Chondrocyte (in vitro differentiated cells): ENCODE measurements around the gene MC5R. TPM values are rescaled to one million over a fixed set of nuclear protein-coding genes. Genes with fewer than 3 reads are reported as not detected.

Source experiments
- DNase-seq: peaks from one replicate; pipeline ENCODE4 v3.0.0; 2021; ENCODE audit warnings: mixed read lengths, low spot score
- H3K27ac Mint-ChIP-seq: one replicate; pipeline ENCODE4 v1.8.0; 2021; ENCODE audit warnings: mild to moderate bottlenecking, moderate library complexity, mixed read lengths; ENCODE audit not compliant: unreplicated experiment
- H3K27me3 Mint-ChIP-seq: 2 replicates; pipeline ENCODE4 v1.8.0; 2021; ENCODE audit warnings: low read depth, mixed read lengths
- H3K36me3 Mint-ChIP-seq: 2 replicates; pipeline ENCODE4 v1.8.0; 2021; ENCODE audit warnings: low read depth, mixed read lengths
- H3K4me1 Mint-ChIP-seq: 2 replicates; pipeline ENCODE4 v1.8.0; 2021; ENCODE audit warnings: low read depth, mild to moderate bottlenecking, mixed read lengths
- H3K4me3 Mint-ChIP-seq: one replicate; pipeline ENCODE4 v1.8.0; 2021; ENCODE audit warnings: mild to moderate bottlenecking, moderate library complexity, mixed read lengths; ENCODE audit not compliant: unreplicated experiment
- H3K9me3 Mint-ChIP-seq: 2 replicates; pipeline ENCODE4 v1.8.0; 2021; ENCODE audit warnings: low read depth, mixed read lengths
- total RNA-seq: library from RNA; stranded (reverse); gene quantifications from 3 replicates; pipeline ENCODE4 v1.2.1, GENCODE V29; 2021
- TF ChIP-seq, protein P1 (sequence below): fragments of 200-600 bp; sonication (generic); IDR thresholded peaks from 2 replicates; pipeline ENCODE4 v1.5.0; 2021; ENCODE audit warnings: antibody characterized with exemption, mild to moderate bottlenecking, moderate library complexity

MC5R gene
- total RNA-seq, 1 donor from 2014 or later = not detected

DNA sequence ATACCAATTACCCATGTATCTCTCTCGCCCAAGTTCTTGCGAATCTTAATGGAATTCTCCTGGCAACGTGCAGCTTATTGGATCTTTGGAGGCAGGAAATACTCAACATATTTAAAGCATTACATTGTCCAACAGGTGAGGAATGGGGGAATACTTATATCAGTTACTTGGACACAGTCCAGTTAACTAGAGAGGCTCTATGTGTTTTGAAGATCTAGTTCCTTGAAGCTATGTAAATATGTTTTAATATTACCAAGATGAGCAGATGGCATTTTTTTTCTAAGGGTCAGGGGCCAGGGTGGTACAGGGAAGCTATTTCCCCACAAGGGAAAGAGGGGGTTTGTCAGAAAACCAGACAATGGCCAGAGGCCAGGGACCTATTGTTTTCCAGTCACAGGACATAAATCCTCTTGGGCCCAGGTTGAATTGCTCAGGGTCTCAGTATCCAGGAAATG is 26.8 kb upstream of the MC5R start:
- Mint-ChIP-seq H3K4me1 (peaks cover 27% of the 10 kb centered on the region), H3K36me3 (no peaks in the 10 kb centered on the region), H3K27ac (peak overlapping the region; percentile 46), H3K4me3 (peak overlapping the region; percentile 41), H3K27me3 (peaks cover 12% of the 10 kb centered on the region), H3K9me3 (no peaks in the 10 kb centered on the region)
- TF ChIP-seq, protein P1, sequence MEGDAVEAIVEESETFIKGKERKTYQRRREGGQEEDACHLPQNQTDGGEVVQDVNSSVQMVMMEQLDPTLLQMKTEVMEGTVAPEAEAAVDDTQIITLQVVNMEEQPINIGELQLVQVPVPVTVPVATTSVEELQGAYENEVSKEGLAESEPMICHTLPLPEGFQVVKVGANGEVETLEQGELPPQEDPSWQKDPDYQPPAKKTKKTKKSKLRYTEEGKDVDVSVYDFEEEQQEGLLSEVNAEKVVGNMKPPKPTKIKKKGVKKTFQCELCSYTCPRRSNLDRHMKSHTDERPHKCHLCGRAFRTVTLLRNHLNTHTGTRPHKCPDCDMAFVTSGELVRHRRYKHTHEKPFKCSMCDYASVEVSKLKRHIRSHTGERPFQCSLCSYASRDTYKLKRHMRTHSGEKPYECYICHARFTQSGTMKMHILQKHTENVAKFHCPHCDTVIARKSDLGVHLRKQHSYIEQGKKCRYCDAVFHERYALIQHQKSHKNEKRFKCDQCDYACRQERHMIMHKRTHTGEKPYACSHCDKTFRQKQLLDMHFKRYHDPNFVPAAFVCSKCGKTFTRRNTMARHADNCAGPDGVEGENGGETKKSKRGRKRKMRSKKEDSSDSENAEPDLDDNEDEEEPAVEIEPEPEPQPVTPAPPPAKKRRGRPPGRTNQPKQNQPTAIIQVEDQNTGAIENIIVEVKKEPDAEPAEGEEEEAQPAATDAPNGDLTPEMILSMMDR = no peak
- no peak for DNase-seq

DNA sequence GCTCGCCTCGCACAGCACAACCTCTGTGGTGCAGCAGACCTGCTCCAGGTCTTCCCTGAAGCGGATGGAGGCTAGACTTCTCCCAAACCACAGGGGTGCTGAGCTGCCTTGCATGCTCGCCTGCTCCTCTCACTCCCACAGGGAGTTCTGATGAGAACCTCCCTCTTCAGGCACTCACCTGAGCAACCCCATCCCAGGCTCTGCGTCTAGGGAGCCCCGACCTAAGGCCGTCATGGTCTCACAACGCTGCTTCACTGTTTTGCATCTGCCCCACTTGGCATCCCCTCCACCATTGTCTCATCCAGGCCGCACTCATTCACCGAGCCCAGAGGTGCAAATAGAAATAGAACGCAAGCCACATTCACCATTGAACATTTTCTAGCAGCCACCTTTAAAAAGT is 24.6 kb upstream of the MC5R start:
- Mint-ChIP-seq H3K4me3 (no peak overlapping the region), H3K9me3 (no peaks in the 10 kb centered on the region), H3K27me3 (peaks cover 26% of the 10 kb centered on the region), H3K4me1 (peaks cover 27% of the 10 kb centered on the region), H3K27ac (no peak overlapping the region), H3K36me3 (no peaks in the 10 kb centered on the region)
- DNase-seq = no peak
- TF ChIP-seq, protein P1 = no peak

DNA sequence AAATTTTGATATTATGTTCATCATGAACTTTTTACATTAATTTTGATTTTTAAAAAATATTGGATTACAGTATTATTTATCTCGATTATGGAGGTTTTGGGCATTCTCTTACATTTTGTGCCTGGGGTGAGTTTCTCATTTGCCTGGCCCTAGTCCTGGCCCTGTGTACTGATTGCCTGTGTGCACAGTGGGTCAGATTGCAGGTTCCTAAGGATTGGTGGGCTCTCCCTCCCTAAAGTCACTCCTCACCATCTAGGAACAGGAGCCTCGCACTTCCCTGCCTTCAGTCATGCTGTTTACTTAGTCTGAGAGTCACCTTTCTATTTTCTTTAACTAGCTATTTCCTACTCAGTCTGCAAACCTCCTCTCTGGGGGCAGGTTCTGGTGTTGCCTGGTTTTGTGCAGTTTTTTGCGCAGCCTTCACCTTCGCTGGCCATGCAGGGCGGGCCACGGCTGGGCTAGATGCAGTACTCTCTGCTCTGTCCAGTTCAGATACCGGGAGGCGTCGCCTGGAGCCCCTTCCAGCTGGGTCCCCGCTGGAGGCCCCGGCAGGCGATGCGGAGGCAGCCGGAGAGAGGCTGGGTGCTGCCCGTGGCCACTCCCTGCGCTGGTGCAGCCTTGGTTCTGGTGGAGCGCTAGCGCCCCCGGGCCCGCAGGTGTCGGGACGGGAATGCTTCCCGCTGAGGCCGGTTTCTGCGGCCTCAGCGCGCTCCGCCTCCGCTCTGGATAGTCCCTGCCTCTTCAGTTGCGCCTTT is 23.3 kb upstream of the MC5R start:
- no peak overlapping the region for H3K27ac Mint-ChIP-seq
- H3K9me3 Mint-ChIP-seq = peaks cover 4% of the 10 kb centered on the region
- peaks cover 39% of the 10 kb centered on the region for H3K27me3 Mint-ChIP-seq
- DNase-seq = no peak
- peaks cover 27% of the 10 kb centered on the region for H3K4me1 Mint-ChIP-seq
- H3K36me3 Mint-ChIP-seq = no peaks in the 10 kb centered on the region
- H3K4me3 Mint-ChIP-seq = peak overlapping the region; percentile 72
- TF ChIP-seq, protein P1 = peak; percentile 74

DNA sequence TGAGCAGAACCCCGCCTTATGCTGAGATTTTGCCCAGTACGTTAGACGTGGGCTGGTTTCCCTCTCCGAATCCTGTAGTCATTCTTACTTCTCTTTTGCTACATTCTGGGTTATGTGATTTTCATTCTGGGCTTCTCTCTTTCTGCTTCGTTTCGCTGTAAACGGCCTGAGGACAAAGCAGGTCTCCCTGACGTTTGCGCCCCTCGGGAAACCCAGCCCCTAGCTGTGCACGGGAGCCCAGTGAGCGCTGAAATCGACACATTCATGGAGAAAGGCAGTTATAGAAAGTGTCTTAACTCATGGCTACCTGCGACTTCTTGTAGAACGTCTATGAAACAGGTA is 22.7 kb upstream of the MC5R start:
- Mint-ChIP-seq H3K4me3 (peak overlapping the region; percentile 72), H3K27ac (no peak overlapping the region), H3K4me1 (peaks cover 23% of the 10 kb centered on the region), H3K36me3 (no peaks in the 10 kb centered on the region), H3K9me3 (peaks cover 4% of the 10 kb centered on the region), H3K27me3 (peaks cover 44% of the 10 kb centered on the region)
- TF ChIP-seq, protein P1 = peak; percentile 35
- DNase-seq = no peak

DNA sequence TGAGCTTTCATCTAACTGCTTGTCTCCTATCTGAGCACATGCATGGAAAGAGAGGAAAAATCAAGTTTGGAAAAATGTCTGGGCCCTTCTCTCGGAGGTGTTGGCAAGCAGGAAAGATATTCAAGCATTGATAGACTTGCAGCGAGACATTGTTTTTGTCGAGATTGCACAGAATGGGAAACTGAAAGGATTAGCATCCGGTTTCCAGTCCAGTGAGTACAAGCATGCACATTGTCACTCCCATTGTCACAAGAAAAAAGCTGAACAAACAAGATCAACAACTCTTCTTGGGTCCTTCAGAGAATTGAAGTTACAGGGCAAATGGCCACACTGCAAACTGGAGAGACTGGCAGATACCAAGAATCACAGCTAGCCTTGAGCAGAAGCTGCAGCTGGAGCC is 19.6 kb upstream of the MC5R start:
- no peak overlapping the region for H3K27ac Mint-ChIP-seq
- H3K9me3 Mint-ChIP-seq = peaks cover 4% of the 10 kb centered on the region
- peaks cover 52% of the 10 kb centered on the region for H3K27me3 Mint-ChIP-seq
- H3K4me1 Mint-ChIP-seq = peaks cover 8% of the 10 kb centered on the region
- H3K4me3 Mint-ChIP-seq = no peak overlapping the region
- no peaks in the 10 kb centered on the region for H3K36me3 Mint-ChIP-seq
- TF ChIP-seq, protein P1 = no peak
- no peak for DNase-seq
